Lower leg skin (tissue), 3 donors: Measurements from ENCODE around the gene IFNAR2.

Experiments used
- CTCF ChIP-seq, 3 donors: fragments of 450-650 bp; IDR thresholded peaks; one replicate each; pipeline ENCODE4 v1.5.1; 2016; ENCODE audit warnings: antibody characterized with exemption in 3 of 3, mild to moderate bottlenecking in 3 of 3, moderate library complexity in 2 of 3
- POLR2A ChIP-seq, 2 donors: fragments of 450-650 bp; IDR thresholded peaks; one replicate each; pipeline ENCODE4 v1.6.1; 2016 to 2017; ENCODE audit warnings: antibody characterized with exemption in 2 of 2, mild to moderate bottlenecking in 1 of 2, moderate library complexity in 1 of 2

GRCh38 chr21:33261635-33262034 is 31.9 kb downstream of the IFNAR2 start:
- TF ChIP-seq CTCF (IDR thresholded peaks at IDR 0.05) (no peak), POLR2A (IDR thresholded peaks at IDR 0.05) (no peak)
